ENCODE data around the gene ZNF296. TPM values are rescaled to one million over a fixed set of nuclear protein-coding genes. Genes with fewer than 3 reads are reported as not detected.

ZNF296 gene
- total and polyA plus RNA-seq, 2 of the 8 experiments (the other 6 are each of a cell fraction or from before 2014, with no cell fraction given) = 2.7 to 7.5 TPM

DNA sequence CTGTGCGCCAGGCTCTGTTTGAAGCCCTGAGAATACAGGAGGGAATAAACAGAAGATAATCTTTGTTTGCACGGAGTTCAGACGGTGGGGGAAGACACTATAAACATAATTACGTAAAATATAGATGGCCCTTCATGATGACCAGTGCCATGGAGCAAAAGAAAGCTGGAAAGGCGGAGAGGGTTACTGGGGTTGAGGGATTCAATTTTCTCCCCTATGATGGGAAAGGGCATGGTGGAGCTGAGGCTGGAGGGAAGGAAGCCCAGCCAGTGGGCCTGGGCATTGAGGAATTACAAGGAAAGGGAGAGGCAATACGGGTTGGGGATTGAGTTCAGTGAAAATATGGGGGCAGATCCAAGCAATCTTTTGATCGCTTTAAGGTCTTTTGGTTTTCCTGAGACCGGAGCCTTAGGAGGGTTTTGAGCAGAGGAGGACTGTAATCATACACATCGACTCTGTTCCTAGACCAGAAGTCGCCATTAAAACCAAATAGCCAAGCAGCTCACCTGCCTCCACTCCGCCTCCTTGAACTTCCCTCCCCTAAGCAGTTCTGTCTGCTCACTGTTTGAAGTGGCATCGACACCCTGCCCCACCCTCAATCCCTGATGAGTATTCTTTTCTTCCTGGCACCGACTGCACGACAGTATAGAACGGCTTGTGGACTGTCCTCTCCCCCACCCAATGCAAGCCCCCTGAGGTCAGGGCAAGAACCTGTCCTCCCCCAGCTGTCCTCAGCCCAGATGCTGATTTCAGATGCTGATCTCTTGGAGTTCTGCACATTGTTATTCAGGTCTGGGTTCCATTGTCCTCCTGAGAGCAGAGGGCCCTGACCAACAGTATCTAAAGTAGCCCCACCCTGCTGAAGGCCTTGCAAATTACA lies 813 bp upstream of the ZNF296 start:
- no peak overlapping the region for H3K14ac ChIP-seq (ENCODE audit: insufficient read length)
- peak overlapping the region; percentile 52 for H2BK12ac ChIP-seq (ENCODE audit: low read depth, low read length)
- H3K9me3 ChIP-seq (ENCODE audit: insufficient read depth in 2 of 2, low read depth in 1 of 2, low read length in 1 of 2) = no peaks in the 10 kb centered on the region
- no peaks in the 10 kb centered on the region for H3K27me3 ChIP-seq (replicated peaks in 1 of 4; ENCODE audit: control insufficient read depth in 3 of 4, extremely low read depth in 1 of 4, insufficient read depth in 3 of 4, low read length in 3 of 4)
- ChIA-PET CTCF (ENCODE audit: partially characterized antibody) (interaction anchor here (1.0 to 4.1 kb wide), 3 partner anchors 14 to 54 kb away, joined by 3 to 39 read pairs (median 4); partner anchors contain the start of gene PPP1R37), POLR2A (ENCODE audit: partially characterized antibody) (interaction anchor here (0.6 to 8.5 kb wide), 14 partner anchors 10 to 185 kb away, joined by 3 to 230 read pairs (median 3); partner anchors contain the start of genes APOE, CLPTM1, PPP1R37 and TOMM40)
- 55% methylated on average over 15 of the region's 15 CpGs; no CpG with 5 or more reads in 1 of the 2 experiments for WGBS, 2 experiments (ENCODE audit: extremely low coverage in 1 of 2, insufficient coverage in 1 of 2, insufficient read length in 1 of 2, insufficient replicate concordance in 2 of 2, low coverage in 1 of 2, low lambda C conversion rate in 2 of 2, missing lambda C conversion rate in 1 of 2)
- peak overlapping the region; percentile 66 to 88 (median 71); a peak in 5 of 8 replicates for H3K4me3 ChIP-seq (ENCODE audit: extremely low read depth in 1 of 4, insufficient read depth in 2 of 4, low read depth in 3 of 4, low read length in 4 of 4)
- H3K27ac ChIP-seq (ENCODE audit: low read depth, low read length) = peak overlapping the region; percentile 51; the same call in 1 of the 2 replicates
- H2BK15ac ChIP-seq (ENCODE audit: low read length) = no peak overlapping the region; the same call in 1 of the 2 replicates
- H3K18ac ChIP-seq (ENCODE audit: extremely low read depth, low read length) = peak overlapping the region; percentile 96; the same call in 1 of the 2 replicates
- H2AK5ac ChIP-seq (ENCODE audit: low read depth, low read length) = 0 out of 2 replicates have a peak overlapping the region, but pooled peaks have one; percentile 77
- H3K9ac ChIP-seq (replicated peaks in 1 of 4; ENCODE audit: extremely low read depth in 1 of 4, low read depth in 3 of 4, low read length in 3 of 4) = no peak overlapping the region; a peak in 1 of 7 replicates
- H4K8ac ChIP-seq (ENCODE audit: extremely low read depth, insufficient read depth, low read length) = no peak overlapping the region
- peaks cover 17% of the 10 kb centered on the region for H3K23me2 ChIP-seq (ENCODE audit: low read depth, low read length)
- H3K4me1 ChIP-seq (replicated peaks in 1 of 4; ENCODE audit: control insufficient read depth in 3 of 4, insufficient read depth in 4 of 4, low read length in 3 of 4) = peaks cover 13 to 37% (median 20%) of the 10 kb centered on the region in 4 experiments
- H2BK5ac ChIP-seq (ENCODE audit: low read depth, low read length) = peak overlapping the region; percentile 80
- peaks cover 5 to 29% of the 10 kb centered on the region in 2 experiments for H3K79me2 ChIP-seq (ENCODE audit: control insufficient read depth in 1 of 2, insufficient read depth in 2 of 2, low read length in 2 of 2)
- H2BK120ac ChIP-seq (replicated peaks; ENCODE audit: low read depth, low read length) = peak overlapping the region; percentile 73
- peak overlapping the region; percentile 62 for H4K91ac ChIP-seq (replicated peaks; ENCODE audit: insufficient read length, low read length)
- no peak overlapping the region for H3K4ac ChIP-seq (replicated peaks; ENCODE audit: insufficient read length, low read depth, low read length)
- peak overlapping the region; percentile 29; the same call in 1 of the 2 replicates for H2BK20ac ChIP-seq (ENCODE audit: low read length)
- peaks cover 2 to 4% of the 10 kb centered on the region in 2 experiments for H4K20me1 ChIP-seq (replicated peaks in 1 of 2; ENCODE audit: control insufficient read depth in 1 of 2, insufficient read depth in 2 of 2, low read length in 2 of 2)
- peaks cover 3 to 16% (median 4%) of the 10 kb centered on the region in 4 experiments; a peak in 5 of 8 replicates for H3K36me3 ChIP-seq (ENCODE audit: control insufficient read depth in 2 of 4, insufficient read depth in 4 of 4, low read length in 3 of 4)
- H3K56ac ChIP-seq (replicated peaks; ENCODE audit: insufficient read length, low read depth, low read length) = no peak overlapping the region
- H3K23ac ChIP-seq (ENCODE audit: insufficient read length) = no peak overlapping the region
- DNase-seq (ENCODE audit: low read depth in 1 of 2, low spot score in 2 of 2) (peak in 1 of 2 experiments; percentile 60), FAIRE-seq (no peak)
- H3K79me1 ChIP-seq (ENCODE audit: low read depth, low read length) = peaks cover 4% of the 10 kb centered on the region
- H2AFZ ChIP-seq (ENCODE audit: low read length) = no peak overlapping the region
- H3K4me2 ChIP-seq (ENCODE audit: insufficient read depth in 1 of 2, low read depth in 2 of 2, low read length in 2 of 2) = peak overlapping the region; percentile 93 to 99
- peak overlapping the region; percentile 52 for H4K5ac ChIP-seq (ENCODE audit: insufficient read length, low read depth, low read length)
- TF ChIP-seq CEBPB (IDR thresholded peaks at IDR 0.05; ENCODE audit: low read depth, low read length) = no peak
- TF ChIP-seq RFX5 (IDR thresholded peaks at IDR 0.05; ENCODE audit: borderline replicate concordance, low read depth, low read length) = no peak
- 0 out of 3 replicates have a peak, but pooled peaks of 1 of the 2 experiments have one; percentile 29 for TF ChIP-seq POLR2A (IDR thresholded peaks at IDR 0.05; ENCODE audit: control extremely low read depth in 1 of 2, low read depth in 2 of 2, low read length in 2 of 2)
- TF ChIP-seq SP4 (IDR thresholded peaks at IDR 0.05; ENCODE audit: low read length) = no peak
- no peak for TF ChIP-seq SP2 (IDR thresholded peaks at IDR 0.05; ENCODE audit: low read length)
- TF ChIP-seq, protein P1, sequence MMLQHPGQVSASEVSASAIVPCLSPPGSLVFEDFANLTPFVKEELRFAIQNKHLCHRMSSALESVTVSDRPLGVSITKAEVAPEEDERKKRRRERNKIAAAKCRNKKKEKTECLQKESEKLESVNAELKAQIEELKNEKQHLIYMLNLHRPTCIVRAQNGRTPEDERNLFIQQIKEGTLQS (IDR thresholded peaks at IDR 0.05; ENCODE audit: insufficient read depth, low read depth, low read length) = no peak
- peak; percentile 50; the same call in 1 of the 2 replicates for TF ChIP-seq POLR2AphosphoS5 (IDR thresholded peaks at IDR 0.05; ENCODE audit: low read depth, low read length)
- no peak for TF ChIP-seq JUN (IDR thresholded peaks at IDR 0.05; ENCODE audit: low read depth, low read length)
- TF ChIP-seq SAP30 (IDR thresholded peaks at IDR 0.05; ENCODE audit: insufficient read depth, insufficient replicate concordance, low read length) = no peak
- no peak for TF ChIP-seq PHF8 (conservative IDR thresholded peaks at IDR 0.05; ENCODE audit: low read depth, low read length)

Data from H1 (cell line).